H1 (cell line): ENCODE results near the gene DDI2. TPM values are rescaled to one million over a fixed set of nuclear protein-coding genes. Genes with fewer than 3 reads are reported as not detected.

ENCODE experiments used
- JUND ChIP-seq: IDR thresholded peaks from 2 replicates; pipeline ENCODE4 v1.6.1; 2011; ENCODE audit warnings: mild to moderate bottlenecking, improper control_type of control experiment, low read length
- NANOG ChIP-seq: IDR thresholded peaks from 2 replicates; pipeline ENCODE4 v1.6.1; 2011; ENCODE audit warnings: low read length, low read depth, mild to moderate bottlenecking, inconsistent platforms; ENCODE audit not compliant: insufficient read depth, poor library complexity, severe bottlenecking
- RAD21 ChIP-seq, 2 experiments: IDR thresholded peaks in 1 of 2; conservative IDR thresholded peaks in 1 of 2; 2 replicates each; pipeline ENCODE4 v1.6.1; 2011; ENCODE audit warnings: low read depth in 2 of 2, low read length in 2 of 2, improper control_type of control experiment in 1 of 2, inconsistent platforms in 1 of 2, mild to moderate bottlenecking in 1 of 2, moderate library complexity in 1 of 2
- RXRA ChIP-seq: IDR thresholded peaks from 2 replicates; pipeline ENCODE4 v1.6.1; 2011; ENCODE audit warnings: low read depth, mild to moderate bottlenecking, low read length, moderate library complexity; ENCODE audit not compliant: insufficient read depth
- TAF1 ChIP-seq: IDR thresholded peaks from 2 replicates; pipeline ENCODE4 v1.6.1; 2011; ENCODE audit warnings: mild to moderate bottlenecking, low read depth, low read length
- ZNF274 ChIP-seq: IDR thresholded peaks from 2 replicates; pipeline ENCODE4 v1.7.0; 2012; ENCODE audit warnings: low read length, borderline replicate concordance; ENCODE audit errors: extremely low read depth
- polyA plus RNA-seq, 7 experiments: library from polyadenylated mRNA; depleted of rRNA in 3 of 7; stranded (reverse) in 5 of 7; unstranded in 2 of 7; fragments of >200 nt in 5 of 7; fragments of 200-250 nt in 2 of 7; gene quantifications; 1 replicate in 5 of 7; 2 replicates in 1 of 7; 4 replicates in 1 of 7; pipeline versions ENCODE4 v1.2.1 to v1.2.3, GENCODE V29; 2011 to 2013; ENCODE audit warnings: missing spikeins in 2 of 7, mixed read lengths in 2 of 7
- total RNA-seq: library from RNA; stranded (reverse); fragmentation: NEBNext Ultra II Directional; extraction: Animal tissue kit (Norgen Biotek cat#: 25700); gene quantifications from 2 replicates; pipeline ENCODE4 v1.2.1, GENCODE V29; 2021
- TF ChIP-seq, protein P1 (sequence below): fragments of 300-600 bp; sonication (generic); IDR thresholded peaks from 2 replicates; pipeline ENCODE4 v1.7.1; 2012; ENCODE audit warnings: low read length, moderate library complexity, mild to moderate bottlenecking, inconsistent platforms; ENCODE audit not compliant: insufficient replicate concordance

DDI2 gene
- total and polyA plus RNA-seq, 2 of the 8 experiments (the other 6 are each of a cell fraction or from before 2014, with no cell fraction given): 7.7 to 38.3 TPM

- TF ChIP-seq, protein P1, sequence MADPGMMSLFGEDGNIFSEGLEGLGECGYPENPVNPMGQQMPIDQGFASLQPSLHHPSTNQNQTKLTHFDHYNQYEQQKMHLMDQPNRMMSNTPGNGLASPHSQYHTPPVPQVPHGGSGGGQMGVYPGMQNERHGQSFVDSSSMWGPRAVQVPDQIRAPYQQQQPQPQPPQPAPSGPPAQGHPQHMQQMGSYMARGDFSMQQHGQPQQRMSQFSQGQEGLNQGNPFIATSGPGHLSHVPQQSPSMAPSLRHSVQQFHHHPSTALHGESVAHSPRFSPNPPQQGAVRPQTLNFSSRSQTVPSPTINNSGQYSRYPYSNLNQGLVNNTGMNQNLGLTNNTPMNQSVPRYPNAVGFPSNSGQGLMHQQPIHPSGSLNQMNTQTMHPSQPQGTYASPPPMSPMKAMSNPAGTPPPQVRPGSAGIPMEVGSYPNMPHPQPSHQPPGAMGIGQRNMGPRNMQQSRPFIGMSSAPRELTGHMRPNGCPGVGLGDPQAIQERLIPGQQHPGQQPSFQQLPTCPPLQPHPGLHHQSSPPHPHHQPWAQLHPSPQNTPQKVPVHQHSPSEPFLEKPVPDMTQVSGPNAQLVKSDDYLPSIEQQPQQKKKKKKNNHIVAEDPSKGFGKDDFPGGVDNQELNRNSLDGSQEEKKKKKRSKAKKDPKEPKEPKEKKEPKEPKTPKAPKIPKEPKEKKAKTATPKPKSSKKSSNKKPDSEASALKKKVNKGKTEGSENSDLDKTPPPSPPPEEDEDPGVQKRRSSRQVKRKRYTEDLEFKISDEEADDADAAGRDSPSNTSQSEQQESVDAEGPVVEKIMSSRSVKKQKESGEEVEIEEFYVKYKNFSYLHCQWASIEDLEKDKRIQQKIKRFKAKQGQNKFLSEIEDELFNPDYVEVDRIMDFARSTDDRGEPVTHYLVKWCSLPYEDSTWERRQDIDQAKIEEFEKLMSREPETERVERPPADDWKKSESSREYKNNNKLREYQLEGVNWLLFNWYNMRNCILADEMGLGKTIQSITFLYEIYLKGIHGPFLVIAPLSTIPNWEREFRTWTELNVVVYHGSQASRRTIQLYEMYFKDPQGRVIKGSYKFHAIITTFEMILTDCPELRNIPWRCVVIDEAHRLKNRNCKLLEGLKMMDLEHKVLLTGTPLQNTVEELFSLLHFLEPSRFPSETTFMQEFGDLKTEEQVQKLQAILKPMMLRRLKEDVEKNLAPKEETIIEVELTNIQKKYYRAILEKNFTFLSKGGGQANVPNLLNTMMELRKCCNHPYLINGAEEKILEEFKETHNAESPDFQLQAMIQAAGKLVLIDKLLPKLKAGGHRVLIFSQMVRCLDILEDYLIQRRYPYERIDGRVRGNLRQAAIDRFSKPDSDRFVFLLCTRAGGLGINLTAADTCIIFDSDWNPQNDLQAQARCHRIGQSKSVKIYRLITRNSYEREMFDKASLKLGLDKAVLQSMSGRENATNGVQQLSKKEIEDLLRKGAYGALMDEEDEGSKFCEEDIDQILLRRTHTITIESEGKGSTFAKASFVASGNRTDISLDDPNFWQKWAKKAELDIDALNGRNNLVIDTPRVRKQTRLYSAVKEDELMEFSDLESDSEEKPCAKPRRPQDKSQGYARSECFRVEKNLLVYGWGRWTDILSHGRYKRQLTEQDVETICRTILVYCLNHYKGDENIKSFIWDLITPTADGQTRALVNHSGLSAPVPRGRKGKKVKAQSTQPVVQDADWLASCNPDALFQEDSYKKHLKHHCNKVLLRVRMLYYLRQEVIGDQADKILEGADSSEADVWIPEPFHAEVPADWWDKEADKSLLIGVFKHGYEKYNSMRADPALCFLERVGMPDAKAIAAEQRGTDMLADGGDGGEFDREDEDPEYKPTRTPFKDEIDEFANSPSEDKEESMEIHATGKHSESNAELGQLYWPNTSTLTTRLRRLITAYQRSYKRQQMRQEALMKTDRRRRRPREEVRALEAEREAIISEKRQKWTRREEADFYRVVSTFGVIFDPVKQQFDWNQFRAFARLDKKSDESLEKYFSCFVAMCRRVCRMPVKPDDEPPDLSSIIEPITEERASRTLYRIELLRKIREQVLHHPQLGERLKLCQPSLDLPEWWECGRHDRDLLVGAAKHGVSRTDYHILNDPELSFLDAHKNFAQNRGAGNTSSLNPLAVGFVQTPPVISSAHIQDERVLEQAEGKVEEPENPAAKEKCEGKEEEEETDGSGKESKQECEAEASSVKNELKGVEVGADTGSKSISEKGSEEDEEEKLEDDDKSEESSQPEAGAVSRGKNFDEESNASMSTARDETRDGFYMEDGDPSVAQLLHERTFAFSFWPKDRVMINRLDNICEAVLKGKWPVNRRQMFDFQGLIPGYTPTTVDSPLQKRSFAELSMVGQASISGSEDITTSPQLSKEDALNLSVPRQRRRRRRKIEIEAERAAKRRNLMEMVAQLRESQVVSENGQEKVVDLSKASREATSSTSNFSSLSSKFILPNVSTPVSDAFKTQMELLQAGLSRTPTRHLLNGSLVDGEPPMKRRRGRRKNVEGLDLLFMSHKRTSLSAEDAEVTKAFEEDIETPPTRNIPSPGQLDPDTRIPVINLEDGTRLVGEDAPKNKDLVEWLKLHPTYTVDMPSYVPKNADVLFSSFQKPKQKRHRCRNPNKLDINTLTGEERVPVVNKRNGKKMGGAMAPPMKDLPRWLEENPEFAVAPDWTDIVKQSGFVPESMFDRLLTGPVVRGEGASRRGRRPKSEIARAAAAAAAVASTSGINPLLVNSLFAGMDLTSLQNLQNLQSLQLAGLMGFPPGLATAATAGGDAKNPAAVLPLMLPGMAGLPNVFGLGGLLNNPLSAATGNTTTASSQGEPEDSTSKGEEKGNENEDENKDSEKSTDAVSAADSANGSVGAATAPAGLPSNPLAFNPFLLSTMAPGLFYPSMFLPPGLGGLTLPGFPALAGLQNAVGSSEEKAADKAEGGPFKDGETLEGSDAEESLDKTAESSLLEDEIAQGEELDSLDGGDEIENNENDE: no peak
- TF ChIP-seq NANOG: no peak
- TF ChIP-seq JUND: no peak
- TF ChIP-seq ZNF274: no peak
- TF ChIP-seq RXRA: no peak
- TF ChIP-seq RAD21 (IDR thresholded peaks at IDR 0.05 in 1 of 2, conservative IDR thresholded peaks at IDR 0.05 in 1 of 2; ENCODE audit: low read depth in 2 of 2, low read length in 2 of 2): no peak
- no peak for TF ChIP-seq TAF1
- TF ChIP-seq, all 59 proteins: peak for 0
These were observed 65.7 kb downstream of the DDI2 start (continued) for GRCh38 chr1:15682936-15683341.
